ENCODE measurements around the gene CCDC66. TPM values are rescaled to one million over a fixed set of nuclear protein-coding genes. Genes with fewer than 3 reads are reported as not detected.

CCDC66 gene
- total and polyA plus RNA-seq, 2 of the 8 experiments (the other 6 are each of a cell fraction or from before 2014, with no cell fraction given), result 9.6 to 29.3 TPM

- no peak overlapping the region for H4K91ac ChIP-seq (replicated peaks; ENCODE audit: insufficient read length, low read length)
- no peak overlapping the region for H3K4me3 ChIP-seq (ENCODE audit: extremely low read depth in 1 of 4, insufficient read depth in 2 of 4, low read depth in 3 of 4, low read length in 4 of 4)
- H3K9ac ChIP-seq (replicated peaks in 1 of 4; ENCODE audit: extremely low read depth in 1 of 4, low read depth in 3 of 4, low read length in 3 of 4), result no peak overlapping the region
- H3K4ac ChIP-seq (replicated peaks; ENCODE audit: insufficient read length, low read depth, low read length), result no peak overlapping the region
- no peak overlapping the region for H3K23ac ChIP-seq (ENCODE audit: insufficient read length)
- ChIA-PET CTCF (ENCODE audit: partially characterized antibody) (interaction anchor here (1.5 to 1.7 kb wide), 2 partner anchors 35 to 250 kb away, joined by 4 read pairs; partner anchors contain the start of gene CCDC66), POLR2A (ENCODE audit: partially characterized antibody) (interaction anchor here (1.2 kb wide), 1 partner anchor 16 kb away, joined by 4 read pairs; no protein-coding TSS in a partner anchor)
- no peak overlapping the region for H4K5ac ChIP-seq (ENCODE audit: insufficient read length, low read depth, low read length)
- no peaks in the 10 kb centered on the region for H3K27me3 ChIP-seq (replicated peaks in 1 of 4; ENCODE audit: control insufficient read depth in 3 of 4, extremely low read depth in 1 of 4, insufficient read depth in 3 of 4, low read length in 3 of 4)
- no peak overlapping the region for H3K56ac ChIP-seq (replicated peaks; ENCODE audit: insufficient read length, low read depth, low read length)
- no peak overlapping the region for H2AFZ ChIP-seq (ENCODE audit: low read length)
- H2BK120ac ChIP-seq (replicated peaks; ENCODE audit: low read depth, low read length), result no peak overlapping the region
- DNase-seq (ENCODE audit: low read depth in 1 of 2, low spot score in 2 of 2), result no peak
- WGBS, 2 experiments (ENCODE audit: extremely low coverage in 1 of 2, insufficient coverage in 1 of 2, insufficient read length in 1 of 2, insufficient replicate concordance in 2 of 2, low coverage in 1 of 2, low lambda C conversion rate in 2 of 2, missing lambda C conversion rate in 1 of 2), result 60% methylated on average over 2 of the region's 2 CpGs; no CpG with 5 or more reads in 1 of the 2 experiments
- H3K18ac ChIP-seq (ENCODE audit: extremely low read depth, low read length), result no peak overlapping the region
- peaks cover 0 to 11% (median 7%) of the 10 kb centered on the region in 4 experiments; a peak in 2 of 8 replicates for H3K36me3 ChIP-seq (ENCODE audit: control insufficient read depth in 2 of 4, insufficient read depth in 4 of 4, low read length in 3 of 4)
- no peak overlapping the region for H2BK12ac ChIP-seq (ENCODE audit: low read depth, low read length)
- no peak overlapping the region for H3K14ac ChIP-seq (ENCODE audit: insufficient read length)
- no peaks in the 10 kb centered on the region for H4K20me1 ChIP-seq (replicated peaks in 1 of 2; ENCODE audit: control insufficient read depth in 1 of 2, insufficient read depth in 2 of 2, low read length in 2 of 2)
- no peaks in the 10 kb centered on the region for H3K9me3 ChIP-seq (ENCODE audit: insufficient read depth in 2 of 2, low read depth in 1 of 2, low read length in 1 of 2)
- H3K23me2 ChIP-seq (ENCODE audit: low read depth, low read length), result no peaks in the 10 kb centered on the region
- no peaks in the 10 kb centered on the region for H3K79me2 ChIP-seq (ENCODE audit: control insufficient read depth in 1 of 2, insufficient read depth in 2 of 2, low read length in 2 of 2)
- no peak overlapping the region for H3K27ac ChIP-seq (ENCODE audit: low read depth, low read length)
- FAIRE-seq, result no peak
- no peak overlapping the region for H3K4me2 ChIP-seq (ENCODE audit: insufficient read depth in 1 of 2, low read depth in 2 of 2, low read length in 2 of 2)
- H2BK20ac ChIP-seq (ENCODE audit: low read length), result no peak overlapping the region
- H2BK5ac ChIP-seq (ENCODE audit: low read depth, low read length), result no peak overlapping the region
- TF ChIP-seq SUZ12 (IDR thresholded peaks at IDR 0.05; ENCODE audit: low read length) (no peak), MAFK (IDR thresholded peaks at IDR 0.05; ENCODE audit: low read depth, low read length) (no peak), E2F6 (IDR thresholded peaks at IDR 0.05) (no peak), CEBPB (IDR thresholded peaks at IDR 0.05; ENCODE audit: low read depth, low read length) (no peak), CTCF (IDR thresholded peaks at IDR 0.05; ENCODE audit: control extremely low read depth in 1 of 3, insufficient read depth in 1 of 3, low read depth in 1 of 3, low read length in 3 of 3) (no peak), POLR2A (IDR thresholded peaks at IDR 0.05; ENCODE audit: control extremely low read depth in 1 of 2, low read depth in 2 of 2, low read length in 2 of 2) (no peak), RXRA (IDR thresholded peaks at IDR 0.05; ENCODE audit: insufficient read depth, low read depth, low read length) (no peak), JUN (IDR thresholded peaks at IDR 0.05; ENCODE audit: low read depth, low read length) (no peak), ATF3 (IDR thresholded peaks at IDR 0.05; ENCODE audit: insufficient read depth, low read depth, low read length) (no peak), SP2 (IDR thresholded peaks at IDR 0.05; ENCODE audit: low read length) (no peak)
- no peaks in the 10 kb centered on the region for H3K79me1 ChIP-seq (ENCODE audit: low read depth, low read length)
- H2AK5ac ChIP-seq (ENCODE audit: low read depth, low read length), result no peak overlapping the region
- H3K4me1 ChIP-seq (replicated peaks in 1 of 4; ENCODE audit: control insufficient read depth in 3 of 4, insufficient read depth in 4 of 4, low read length in 3 of 4), result no peaks in the 10 kb centered on the region
- no peak overlapping the region for H4K8ac ChIP-seq (ENCODE audit: extremely low read depth, insufficient read depth, low read length)
- no peak overlapping the region for H2BK15ac ChIP-seq (ENCODE audit: low read length)
These were observed 34.3 kb downstream of the CCDC66 start for GRCh38 chr3:56591262-56591661.
